HG03565 (cell line): ENCODE data around the gene TLL2.

ENCODE experiments used
- ATAC-seq: cut with Tn5 transposase; IDR thresholded peaks from one replicate; pipeline ENCODE4 v1.9.1; 2021; ENCODE audit warnings: mild to moderate bottlenecking, moderate library complexity; ENCODE audit not compliant: unreplicated experiment

TLL2 gene

DNA sequence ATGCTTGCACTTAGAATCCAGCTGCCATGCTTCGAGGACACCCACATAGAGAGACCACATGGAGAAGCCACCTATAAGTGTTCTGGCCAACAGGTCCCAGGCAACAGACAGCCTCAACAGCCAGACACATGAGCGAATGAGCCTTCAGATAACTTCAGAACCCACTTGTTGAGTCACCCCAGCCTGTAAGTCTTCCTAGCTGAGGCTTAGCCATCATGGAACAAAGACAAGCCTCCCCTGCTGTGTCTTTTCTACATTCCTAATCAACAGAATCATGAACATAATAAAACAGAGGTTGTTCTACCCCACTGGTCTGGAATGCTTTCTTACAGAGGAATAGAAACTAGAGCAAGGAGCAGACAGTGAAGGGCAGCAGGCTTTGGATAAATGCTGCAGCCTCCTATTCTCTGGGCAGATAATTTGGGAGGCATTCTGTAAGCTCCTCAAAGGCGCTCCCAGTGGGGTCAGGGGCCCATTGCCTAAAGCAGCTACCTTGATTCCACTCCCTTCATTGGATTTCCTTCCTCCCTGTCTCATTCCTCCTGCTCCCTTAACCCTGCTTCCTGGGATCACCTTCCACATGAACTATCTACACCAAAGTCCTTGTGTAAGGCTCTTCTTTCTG is 4.6 kb downstream of the TLL2 start:
- no peak for ATAC-seq

DNA sequence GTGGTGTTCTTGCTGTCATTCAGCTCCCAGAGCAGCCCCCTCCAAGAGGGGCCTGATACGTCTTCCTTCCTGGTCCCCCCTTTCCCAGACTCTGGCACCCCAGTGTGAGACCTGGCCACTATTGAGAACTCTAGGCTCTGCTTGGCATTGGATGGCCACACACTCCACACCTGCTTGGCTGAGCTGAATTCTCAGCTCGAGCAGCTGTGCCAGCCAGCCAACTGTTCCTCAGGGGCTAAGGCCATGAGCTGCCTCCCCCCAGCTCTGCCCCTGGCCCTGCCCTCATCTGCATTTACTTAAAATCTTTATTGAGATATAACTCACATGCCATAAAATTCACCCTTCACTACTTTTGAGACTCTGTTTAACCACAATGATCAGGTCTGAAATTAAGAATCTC is 6.7 kb downstream of the TLL2 start:
- ATAC-seq: no peak

GRCh38 chr10:96505150-96506136 is 8.3 kb downstream of the TLL2 start:
- no peak for ATAC-seq

- ATAC-seq: no peak
Observed at GRCh38 chr10:96502561-96503282, 11.0 kb downstream of the TLL2 start.

DNA sequence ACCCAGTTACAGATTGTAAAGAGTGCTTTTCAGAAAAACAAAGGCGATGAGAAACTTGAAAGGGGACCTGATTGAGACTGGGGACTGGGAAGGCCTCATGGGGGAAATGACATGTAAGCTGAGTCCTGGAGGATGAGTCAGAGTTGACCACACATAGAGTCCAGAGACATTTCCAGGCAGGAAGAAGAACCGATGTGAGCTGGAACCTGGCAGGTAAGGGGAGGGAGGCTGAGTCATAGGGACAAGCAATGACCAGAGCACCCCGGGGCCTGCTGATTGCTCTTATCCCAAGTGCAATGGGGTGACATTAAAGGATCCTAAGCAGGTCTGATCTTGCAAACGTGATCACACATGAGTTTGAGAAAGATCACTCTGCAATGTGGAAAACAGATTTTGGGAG is 11.7 kb downstream of the TLL2 start:
- ATAC-seq: no peak

GRCh38 chr10:96500519-96500918 is 13.2 kb downstream of the TLL2 start:
- no peak for ATAC-seq

- no peak for ATAC-seq
Observed at GRCh38 chr10:96500050-96500449, 13.7 kb downstream of the TLL2 start.

- no peak for ATAC-seq
Observed at GRCh38 chr10:96497391-96497790, 16.3 kb downstream of the TLL2 start.

DNA sequence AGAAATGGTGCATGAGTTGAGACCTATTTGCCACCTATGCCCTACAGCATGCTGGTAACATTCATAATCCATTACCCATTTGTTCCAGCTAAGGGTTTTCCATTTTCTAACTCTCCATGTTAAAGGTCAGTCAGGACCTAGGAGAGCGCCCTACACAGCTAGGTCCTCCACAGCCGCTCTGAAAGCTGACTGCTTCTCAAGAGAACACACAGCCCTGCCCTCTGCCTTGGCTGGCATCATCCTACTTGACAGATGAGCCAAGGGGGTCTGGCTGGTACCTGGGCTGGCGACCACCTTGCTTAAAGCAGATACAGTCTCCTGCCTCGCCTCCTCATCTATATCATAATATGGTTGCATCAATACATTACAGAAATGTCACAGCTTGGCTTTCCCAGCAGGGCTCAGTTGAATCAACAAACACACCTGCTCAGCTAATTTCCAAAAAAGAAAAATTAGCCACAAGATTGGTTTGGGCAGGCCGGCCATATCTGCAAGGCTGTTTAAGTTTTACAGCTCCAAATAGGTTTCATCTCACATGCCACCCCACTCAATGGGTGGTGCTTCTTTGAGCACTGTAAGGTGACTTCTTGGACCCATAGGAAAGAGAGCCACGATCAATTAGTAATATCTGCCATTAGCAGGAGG is 17.3 kb downstream of the TLL2 start:
- no peak for ATAC-seq

GRCh38 chr10:96495544-96495943 is 18.2 kb downstream of the TLL2 start:
- no peak for ATAC-seq

DNA sequence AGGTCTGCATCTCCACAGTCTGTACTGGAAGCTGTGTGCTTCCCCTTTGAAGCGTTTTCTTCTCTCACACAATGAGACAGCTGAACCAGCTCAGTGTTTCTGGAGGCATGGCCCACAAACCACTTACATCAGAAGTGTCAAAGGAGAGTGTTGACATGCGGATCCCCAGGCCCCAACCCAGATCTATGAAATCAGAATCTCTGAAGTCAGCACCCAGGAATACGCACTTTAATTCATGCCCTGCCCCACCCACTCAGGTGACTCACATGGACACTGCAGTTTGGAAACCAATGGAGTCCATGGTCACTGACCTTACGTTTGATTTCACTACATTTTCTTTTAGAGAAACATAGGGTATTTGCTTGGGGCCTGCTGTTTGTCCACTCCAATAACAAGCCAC is 19.0 kb downstream of the TLL2 start:
- ATAC-seq: no peak

- no peak for ATAC-seq
Observed at GRCh38 chr10:96493871-96494525, 19.7 kb downstream of the TLL2 start.

- no peak for ATAC-seq
Observed at GRCh38 chr10:96493254-96493653, 20.5 kb downstream of the TLL2 start.

DNA sequence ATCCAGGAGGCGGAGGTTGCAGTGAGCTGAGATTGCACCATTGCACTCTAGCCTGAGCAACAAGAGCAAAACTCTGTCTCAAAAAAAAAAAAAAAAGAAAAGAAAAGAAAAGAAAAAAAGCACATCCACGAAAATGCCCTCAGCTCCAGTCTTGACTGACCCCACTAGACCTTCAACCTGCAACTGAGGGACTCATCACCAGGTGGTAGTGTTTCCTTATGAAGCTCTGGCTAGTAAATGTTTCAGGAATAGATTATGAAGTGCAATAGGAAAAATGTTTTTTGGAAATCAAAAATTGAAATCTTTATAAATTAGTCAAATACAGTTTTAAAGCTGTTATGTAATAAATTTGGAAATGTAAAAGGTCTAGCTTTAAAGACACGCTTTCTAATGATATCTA is 22.4 kb downstream of the TLL2 start:
- no peak for ATAC-seq

DNA sequence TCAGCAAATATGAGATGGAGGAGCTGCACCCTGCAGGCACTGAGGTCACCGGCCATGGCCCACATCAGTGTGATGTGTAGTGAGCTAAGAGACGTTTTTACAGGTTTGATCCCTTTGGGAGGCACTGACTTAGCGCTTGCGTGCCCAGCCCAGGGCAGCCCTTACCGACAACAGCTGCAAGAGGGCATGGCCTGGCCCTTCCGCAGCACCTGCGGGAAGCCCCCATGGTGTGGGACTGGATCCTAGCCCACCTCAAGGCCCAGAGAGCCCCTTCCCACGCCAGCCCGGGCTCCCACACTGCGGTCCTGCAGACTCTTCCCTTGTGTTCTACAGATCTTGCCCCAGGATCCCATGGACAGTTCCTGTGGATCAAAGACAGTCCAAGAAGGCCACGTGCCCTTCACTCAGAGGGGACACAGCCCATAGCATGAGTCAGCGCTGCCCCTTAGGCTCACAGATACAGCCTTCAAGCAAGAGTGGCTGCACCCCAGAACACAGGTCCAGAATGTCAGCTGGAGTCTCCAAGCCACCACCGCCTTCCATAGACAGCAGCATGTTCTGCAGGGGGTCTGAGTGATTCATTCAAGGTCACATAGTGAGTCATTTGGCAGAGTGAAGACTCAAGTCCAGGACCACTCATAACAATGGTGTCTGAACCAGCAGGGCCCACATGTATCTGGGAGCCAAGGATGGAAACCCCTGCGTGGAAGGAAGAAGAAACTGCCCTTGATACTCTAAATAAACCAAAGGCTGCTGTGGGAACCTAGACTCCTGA is 25.4 kb downstream of the TLL2 start:
- no peak for ATAC-seq

GRCh38 chr10:96482815-96483588 is 30.7 kb downstream of the TLL2 start:
- ATAC-seq: no peak

GRCh38 chr10:96478355-96478754 is 35.4 kb downstream of the TLL2 start:
- no peak for ATAC-seq

DNA sequence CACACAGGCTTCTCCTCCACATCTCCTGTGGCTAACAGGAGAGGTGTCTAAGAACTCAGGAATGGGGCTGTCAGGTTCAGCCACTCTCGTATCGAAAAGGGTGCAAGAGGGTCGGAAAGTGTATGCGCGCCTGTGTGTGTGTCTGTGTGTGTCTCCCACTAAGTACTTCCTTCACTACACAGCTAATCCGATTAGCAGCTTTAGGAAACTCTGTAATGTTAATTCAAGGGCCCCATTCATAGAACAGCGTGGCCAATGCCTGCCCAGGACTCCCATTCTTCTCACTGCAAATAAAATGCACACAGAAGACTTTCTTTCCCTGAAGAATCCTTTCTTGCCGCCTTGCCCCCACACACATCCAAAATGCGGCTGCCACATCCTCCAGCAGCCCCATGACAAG is 39.9 kb downstream of the TLL2 start:
- no peak for ATAC-seq

- ATAC-seq: no peak
Observed at GRCh38 chr10:96470116-96470743, 43.5 kb downstream of the TLL2 start.
